Measurements from ENCODE around the gene FAM131C.
"Not testable (repeated sequence)": the region's sequence is repeated elsewhere in the genome, so short reads cannot be mapped to it uniquely, and the experiment has no call there.

FAM131C gene

DNA sequence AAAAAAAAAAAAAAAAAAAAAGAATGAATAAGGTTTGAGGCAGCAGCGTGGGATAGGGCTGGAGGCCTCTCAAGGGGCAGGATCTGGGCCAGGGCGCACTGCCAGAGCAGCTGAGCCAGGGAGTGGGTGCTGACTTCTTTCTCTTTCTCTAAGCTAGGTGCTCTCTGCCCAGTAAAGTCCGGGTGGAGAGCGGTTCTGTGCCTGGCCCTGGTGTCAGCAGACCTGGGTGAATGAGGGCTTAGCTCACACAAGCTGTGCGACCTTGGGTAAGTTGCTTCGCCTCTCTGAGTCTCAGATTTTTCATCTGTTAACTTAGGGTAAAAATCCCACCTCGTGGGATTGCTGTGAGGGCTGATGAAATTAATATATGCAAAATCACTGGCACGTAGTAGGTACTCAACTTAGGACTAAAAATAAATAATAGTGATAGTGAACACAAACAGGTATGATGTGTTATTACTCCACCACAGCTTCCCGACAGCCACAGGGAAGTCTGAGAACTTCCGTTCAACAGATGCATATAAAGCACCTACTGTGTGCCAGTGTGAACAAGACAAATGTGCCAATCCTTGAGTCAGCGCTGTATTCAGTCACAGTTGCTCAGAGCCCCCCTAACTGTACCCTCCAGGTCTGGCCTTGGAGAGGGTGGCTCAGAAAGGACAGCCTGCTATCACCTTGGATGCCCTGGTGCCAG, 2.0 kb upstream of the FAM131C start:
- DNase-seq: no peak

DNA sequence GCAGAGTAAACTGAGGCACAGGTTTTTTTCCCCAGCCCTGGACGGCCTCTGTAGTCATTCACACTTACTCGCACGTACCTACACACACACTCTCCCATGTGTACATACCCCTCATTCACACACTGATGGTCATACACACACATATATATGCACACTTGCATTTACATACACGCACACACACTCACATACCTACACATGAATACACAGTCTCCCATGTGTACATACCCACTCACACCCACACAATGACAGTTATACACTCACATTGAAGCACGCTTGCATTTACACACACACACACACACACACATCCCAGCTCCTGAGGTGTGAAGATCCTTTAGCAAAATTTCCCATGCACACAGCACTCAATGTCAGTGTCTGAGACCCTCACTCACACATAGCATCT, 766 bp upstream of the FAM131C start:
- no peak for DNase-seq

DNA sequence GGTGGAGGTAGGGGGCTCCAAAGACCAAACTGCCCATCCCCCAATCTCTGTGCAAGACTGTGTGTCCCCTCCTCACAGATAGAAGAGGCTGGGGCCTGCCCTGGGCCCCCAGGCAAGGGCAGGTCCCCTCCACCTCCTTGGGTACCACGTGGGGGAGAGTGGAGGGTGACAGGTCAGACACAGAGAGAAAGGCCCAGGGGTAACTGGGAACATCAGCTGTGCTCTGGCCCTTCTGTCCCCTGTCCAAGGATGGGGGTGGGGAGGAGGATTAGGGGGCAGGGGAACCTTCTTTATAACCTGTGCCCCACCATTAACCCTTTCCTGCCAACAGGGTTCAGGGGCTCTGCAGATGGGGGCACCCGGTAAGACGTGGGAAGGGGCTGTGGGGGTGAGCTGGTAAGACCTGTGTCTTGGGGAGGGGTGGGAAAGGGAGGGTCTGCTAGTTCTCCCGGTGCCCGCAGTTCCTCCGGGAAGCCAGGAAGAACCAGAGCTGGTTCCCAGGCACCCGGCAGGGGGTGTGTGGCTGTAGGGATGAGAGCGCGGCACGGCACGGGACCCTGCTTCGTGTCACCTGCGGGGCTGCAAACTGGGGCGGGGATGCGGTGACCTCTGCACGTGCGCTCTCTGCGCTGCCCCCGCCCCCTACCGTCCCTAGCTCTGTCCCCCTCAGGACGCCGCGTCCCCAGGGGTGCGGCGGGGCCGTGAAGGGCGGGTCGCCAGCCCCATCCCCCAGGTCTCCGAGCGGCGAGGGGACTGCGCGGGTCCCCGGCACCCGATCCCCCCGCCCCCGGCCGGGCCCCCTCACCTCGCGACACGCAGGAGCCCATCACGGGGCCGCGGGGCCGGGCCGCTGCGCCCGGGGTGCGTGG, 601 bp downstream of the FAM131C start:
- no peak for DNase-seq

DNA sequence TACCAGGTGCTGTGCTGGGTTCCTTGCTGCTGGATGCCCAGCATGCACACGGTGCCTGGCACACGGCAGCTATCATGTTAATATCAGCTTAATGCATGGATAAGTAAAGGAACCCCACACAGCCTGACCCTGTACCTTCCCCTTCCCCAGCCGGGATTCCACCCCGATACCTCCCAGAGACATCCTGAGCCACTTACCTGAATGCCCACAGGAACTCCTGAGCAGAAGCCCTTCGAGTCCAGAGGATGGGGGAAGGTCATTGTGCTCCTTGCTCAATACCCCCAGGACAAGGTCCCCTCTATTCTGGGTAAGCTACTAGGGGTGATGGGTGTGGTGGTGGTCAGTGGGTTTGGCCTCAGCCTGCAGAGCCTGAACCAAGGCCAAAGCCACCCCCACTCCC, 1.4 kb downstream of the FAM131C start:
- no peak for DNase-seq

DNA sequence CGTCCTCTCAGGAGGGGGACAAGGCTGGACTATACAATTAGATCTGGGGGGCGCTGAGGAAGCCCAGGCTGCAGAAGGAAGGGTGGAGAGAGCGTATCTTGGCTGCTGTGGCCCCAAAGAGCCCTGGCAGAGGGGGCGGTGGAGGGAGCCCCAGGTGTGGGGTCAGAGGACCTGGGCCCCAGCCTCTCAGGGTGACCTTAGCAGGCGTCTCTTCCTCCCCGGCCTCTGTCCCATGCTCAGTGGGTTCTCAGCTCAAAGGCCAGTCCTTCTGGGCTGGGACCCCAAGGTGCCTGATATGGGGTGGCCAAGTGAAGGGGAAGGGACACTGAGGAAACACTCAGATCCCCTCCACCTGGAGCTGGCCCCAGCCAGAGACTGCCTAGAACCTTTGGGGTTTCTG, 1.8 kb downstream of the FAM131C start:
- no peak for DNase-seq

DNA sequence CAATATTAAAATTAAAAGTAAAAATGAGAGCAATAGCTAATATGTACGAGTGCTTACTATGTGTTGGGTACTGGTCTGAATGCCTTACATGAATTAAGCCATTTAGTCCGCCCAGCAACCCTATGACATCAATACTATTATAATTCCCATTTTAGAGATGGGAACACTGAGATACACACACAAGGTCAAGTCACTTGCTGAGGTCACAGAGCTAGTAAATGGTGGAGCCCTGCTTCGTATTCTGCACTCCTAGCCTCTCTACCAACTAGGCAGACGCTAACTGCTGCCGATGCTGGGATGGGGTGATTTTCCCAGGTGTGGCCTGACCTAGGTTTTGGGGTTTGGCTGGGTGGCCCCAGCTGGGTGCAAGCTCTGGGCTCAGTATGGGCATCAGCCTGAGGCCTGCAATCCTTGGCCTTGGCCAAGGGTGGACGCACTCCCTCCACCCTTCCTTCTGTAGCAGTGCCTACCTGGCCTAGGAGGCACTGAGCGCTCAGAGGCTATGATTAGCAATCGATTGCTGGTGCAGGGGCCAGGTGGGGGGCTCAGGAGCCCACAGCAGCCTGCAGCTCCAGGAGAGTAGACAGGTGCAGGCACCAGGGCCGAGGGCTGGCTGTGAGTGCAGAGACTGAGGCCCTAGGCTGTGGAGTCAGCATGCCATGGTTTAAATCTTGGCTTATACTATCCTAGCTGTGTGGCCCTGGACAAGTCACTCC, 2.7 kb downstream of the FAM131C start:
- DNase-seq: no peak

DNA sequence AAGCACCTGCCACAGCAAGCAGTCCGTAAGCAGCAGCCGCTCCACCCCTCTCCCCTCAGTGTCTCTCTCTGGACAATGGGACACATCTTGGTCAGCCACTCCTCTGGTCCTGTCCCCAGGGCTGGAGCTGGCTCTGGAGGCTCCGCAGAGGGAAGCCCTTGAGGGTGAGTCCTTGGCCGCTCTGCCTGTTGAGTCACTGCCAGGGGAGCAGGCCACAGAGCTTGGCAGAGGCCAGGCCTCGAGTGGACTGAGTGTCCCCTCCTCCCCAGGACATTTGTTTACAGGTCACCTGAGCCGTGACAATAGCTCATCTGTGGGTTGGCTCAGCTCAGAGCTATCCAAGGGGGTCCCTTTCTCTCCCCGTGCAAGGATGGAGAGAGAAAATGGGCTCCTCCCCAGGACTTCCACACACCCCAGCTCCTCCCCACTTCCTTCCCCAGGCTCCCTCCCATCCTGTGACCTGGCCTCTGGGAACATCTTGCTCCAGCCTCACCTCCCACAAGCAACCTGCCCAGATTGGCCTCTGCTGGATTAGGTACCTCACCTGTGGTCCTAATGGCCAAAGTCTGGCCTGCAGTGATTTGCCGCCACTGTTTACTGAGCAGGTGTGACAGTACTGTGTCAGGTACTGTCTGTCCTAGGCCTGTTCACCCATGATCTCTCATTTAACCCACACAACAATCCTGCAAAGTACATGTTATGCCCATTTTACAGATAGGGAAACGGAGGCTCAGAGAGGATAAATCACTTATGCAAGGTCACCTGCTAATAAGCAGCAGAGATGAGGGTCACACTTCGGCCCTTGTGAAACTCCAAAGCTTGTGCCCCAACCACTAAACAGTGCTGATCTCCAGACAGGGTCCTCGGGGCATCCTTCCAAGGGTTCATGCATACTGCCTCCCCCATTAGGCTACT, 4.8 kb downstream of the FAM131C start:
- no peak for DNase-seq

DNA sequence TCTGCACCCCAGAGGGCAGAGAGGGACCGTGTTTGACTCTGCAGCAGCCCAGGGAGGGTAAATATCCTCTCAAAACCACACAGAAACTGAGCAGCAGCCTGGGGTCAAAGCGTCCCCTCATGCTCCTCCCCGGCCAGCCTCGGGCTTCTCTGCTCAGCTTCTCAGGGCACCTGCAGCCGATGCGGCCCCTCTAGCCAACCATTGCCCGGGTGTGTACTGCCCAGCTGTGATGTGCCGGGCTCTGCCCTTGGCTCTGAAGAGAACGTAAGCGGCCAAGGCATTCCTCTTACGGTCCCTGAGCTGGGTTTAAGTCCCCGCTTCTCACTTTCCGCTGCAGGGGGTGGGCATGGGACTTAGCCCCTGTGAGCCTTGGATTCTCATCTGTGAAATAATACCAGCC, 5.5 kb downstream of the FAM131C start:
- DNase-seq: no peak

DNA sequence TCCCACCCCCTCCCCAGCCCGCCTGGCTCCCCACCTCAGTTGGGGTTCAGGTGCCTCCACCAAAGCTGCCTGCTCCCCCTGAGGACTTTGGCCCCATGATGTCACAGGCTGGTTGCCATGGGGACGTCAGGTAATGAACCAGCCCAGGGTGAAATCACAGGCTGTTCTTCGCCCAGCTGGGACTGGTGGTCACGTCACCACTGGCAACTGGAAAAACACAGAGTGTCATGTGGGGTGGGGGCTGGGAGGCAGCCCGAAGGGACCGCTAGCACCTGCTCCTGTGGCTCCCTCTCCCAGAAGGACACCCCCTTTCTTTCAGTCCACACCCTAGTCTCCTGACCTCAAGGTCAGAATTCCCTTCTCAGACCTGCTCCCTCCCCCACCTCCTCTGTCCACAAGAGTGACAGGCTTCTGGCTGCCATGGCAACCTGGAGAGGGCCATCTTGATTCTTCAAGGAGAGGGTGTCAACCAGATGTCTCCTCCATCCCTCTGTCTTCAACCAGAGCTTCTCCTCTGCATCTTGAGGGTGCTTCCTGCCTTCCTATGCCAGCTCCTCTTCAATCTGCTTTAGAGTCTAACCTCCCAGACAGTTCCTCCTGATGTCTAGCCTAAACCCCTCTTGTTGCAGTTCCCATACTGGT, 6.2 kb downstream of the FAM131C start:
- DNase-seq: no peak

DNA sequence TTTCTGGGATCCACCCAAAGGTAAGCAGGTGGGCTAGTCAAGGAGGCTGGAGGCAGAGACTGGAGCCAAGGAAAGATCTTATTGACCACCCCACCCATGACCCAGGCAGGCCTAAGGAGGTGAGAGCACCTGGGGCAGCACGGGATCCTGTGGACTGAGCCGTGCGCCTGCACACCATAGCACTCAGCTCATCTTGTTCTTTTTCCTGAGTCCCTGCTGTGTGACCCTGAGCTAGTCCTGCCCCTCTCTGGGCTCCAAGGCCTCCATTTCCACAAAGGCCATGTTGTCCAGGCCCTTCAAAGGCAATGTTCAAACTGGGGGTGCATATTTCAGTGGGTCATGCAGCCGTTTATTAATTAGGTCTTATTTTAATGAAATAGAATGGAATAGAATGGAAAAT, 7.2 kb downstream of the FAM131C start:
- no peak for DNase-seq

DNA sequence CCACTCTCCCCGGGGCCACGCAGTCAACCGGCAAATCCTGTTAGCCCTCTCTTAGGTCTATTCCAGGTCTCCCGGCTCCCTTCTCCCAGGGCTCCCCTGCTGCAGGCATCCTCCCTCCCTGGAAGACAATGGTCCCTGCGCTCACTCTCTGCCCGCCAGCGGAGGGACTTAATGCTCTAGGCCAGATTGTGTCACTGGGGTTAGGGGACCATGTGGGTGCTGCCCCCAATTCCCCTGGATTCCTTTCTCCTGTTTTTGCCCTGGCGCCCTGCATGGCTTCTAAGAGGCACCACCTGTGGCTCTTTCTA, 8.2 kb downstream of the FAM131C start:
- DNase-seq: no peak

DNA sequence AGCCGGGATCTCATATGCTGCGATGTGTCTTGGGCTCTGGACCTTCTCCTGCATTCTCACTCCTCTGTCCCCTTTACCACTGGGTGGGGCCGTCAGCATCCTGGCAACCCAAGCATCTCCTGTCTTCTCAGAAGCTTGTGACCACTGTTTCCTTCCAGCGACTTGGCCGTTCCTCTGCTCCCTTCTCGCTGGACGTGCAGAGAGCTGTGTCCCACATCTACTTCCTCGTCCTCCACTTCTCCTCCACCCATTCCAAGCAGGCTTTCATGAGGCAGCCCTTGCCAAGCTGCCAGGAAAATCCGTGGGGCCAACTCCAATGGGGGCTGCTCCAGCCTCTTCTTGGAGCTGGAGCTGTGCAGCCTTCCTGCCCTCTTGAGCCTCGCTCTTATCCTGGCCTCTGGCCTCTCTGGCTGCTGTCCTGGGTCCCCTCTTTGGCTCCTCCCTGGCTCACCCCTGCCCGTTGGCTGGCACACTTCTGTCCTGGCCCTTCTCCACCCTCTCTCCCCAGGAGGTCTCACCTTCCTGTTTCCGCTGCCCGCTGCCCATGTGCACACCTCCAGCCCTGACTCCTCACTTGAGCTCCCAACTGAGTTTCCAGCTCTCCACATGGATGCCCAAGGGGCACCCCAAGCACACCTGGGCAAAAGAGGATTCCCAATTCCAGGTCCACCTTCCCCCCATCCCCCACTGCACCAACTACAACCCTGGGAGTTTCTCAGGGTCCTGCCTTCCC, 8.7 kb downstream of the FAM131C start:
- DNase-seq: no peak

DNA sequence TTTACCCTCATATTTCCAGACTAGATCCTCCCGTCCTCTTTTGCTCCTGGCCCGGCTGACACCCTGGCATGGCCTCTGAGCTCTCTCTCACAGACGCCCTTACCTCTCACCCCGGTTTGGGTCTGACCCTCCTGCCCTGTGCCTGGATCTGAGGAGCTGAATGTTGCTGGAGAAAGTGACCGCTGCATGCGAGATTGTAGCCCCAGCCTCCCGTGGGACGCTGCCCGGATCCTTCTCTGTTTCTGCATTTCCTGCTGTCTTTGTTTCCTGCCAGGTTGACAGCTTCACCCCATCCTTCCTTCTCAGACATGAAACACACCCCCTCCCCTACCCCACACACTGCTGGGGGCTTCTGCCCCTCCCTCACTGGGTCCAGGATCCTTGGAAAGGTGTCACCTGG, 9.5 kb downstream of the FAM131C start:
- DNase-seq: no peak

DNA sequence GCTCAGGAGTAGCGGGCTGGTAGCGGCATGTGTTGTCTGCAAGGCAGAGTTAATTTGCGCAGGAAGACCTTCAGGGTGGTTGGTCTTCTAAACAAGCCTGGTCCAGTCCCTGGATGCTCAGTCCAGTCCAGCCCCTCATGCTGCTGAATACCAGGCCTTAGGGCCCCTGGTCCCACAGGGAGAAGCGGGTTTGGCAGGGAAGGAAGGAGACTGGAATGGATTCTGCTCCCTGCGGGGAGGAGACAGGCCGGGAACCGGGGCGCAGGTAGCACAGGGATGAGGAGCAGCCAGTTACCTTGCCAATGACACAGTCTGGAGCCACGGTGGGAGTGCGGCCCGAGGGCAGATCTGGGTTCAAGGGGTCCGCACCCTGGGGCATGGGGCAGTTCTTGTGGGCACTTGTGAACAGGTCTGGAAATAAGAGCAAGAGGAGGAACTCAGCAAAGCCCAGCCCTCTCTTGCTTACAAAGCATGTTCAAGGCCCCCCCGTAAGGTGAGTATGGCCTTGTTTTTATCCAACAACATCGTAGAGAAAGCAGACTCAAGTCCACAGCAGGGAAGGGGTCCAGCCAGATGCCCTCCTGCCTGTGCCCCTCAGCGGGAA, 10.1 kb downstream of the FAM131C start:
- no peak for DNase-seq

DNA sequence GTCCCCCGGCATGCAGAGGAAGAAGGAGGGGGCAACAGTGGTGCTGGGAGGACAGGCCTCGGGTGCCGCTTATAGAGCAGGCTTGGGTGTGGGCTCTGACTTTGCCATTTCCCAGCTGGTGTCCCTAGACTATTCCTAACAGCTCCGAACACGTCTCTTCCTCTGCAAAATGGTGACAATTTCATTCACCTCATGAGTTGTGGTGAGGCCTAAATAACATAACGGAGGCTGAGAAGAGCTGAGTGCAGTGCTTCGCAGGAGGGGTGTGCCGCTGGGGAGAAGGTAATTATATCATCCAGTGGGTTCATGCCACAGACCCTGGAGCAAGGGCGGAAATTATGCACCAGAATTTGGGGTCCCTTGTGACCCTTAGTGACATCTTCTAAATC, 10.8 kb downstream of the FAM131C start:
- DNase-seq: not testable (repeated sequence)

DNA sequence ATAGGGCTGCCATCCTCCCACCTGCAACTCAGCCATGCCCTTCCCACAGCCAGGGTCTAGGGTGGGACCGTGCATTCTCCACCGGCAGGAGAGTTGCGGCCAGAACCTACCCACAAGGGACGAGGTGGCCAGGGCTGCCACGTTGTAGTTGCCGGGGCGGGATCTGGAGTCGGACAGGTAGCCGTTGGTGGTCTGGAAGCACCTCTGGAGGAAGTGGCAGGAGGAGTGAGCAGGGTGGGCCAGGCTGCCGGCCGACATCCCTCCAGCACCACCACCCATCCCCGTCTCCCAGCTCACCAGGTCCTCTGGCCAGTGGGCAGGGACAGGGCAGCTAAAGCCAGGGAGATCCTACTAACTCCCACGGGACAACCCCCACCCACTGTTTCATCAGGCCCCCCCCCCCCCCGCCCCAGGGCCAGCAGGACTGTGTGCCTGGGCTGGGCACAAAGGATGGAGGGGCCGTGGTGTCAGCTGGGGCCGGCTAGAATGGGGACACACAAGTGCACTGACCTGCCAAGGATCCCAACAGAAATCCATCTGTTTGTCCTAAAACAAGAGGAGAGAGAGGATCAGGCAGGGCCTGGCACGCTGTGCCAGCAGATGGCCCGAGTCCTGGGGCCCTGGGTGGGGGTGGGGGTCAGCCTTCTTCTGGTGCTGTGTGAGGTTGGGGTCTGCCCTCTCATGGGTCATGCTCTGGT, 11.3 kb downstream of the FAM131C start:
- not testable (repeated sequence) for DNase-seq

DNA sequence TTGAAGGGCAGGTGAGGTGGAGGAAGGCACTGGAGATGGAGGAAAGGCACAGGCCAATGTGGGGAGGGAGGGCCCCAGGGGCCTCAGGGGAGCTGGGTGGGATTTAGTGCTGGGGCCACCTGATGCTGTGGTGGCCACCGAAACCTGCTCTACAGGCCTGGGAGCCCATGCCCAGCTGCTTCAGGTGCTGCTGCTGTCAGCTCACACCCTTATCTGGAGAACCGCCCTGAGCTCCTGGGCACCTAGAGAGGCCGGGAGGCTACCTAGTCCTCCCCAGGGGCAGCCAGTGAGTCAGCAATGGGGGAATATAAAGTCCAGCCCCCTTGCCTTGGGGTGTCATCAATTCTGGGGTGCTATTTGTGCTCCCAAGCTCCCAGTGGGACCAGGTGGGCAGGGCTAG, 12.2 kb downstream of the FAM131C start:
- no peak for DNase-seq

DNA sequence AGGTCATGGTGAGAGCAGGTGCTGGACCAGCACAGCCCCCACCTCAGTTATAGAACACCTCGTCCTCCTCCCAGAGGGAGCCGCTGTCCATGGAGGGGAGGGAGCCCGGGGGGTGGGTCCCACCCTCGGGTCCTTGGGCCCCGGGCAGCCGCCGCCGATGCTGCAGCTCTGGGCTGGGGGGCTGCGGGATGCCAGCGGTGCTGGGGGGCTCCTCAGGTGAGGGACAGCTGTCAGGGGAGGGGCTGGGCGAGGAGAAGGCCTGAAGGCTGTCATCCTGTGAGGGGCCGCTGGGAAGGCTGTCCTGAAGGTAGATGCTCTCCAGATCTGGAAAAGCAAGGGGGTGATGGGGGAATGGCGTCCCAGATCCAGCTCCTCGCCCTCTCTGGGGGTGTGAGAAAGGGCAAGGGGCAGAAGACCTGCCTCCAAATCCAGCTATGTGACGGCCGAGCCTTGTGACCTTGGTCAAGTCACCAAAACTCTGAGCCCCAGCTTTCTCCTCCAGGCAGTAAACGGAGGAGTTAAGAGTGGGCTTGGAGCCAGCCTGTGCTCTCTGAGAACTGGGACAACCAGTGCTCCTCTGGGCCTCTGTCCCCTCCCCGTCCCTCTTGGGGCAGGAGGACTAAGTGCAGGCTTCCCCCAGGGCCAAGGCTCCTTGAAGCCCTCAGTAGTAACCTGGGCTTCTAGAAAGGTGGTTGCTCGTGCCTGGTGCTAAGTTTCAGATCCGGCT, 14.9 kb downstream of the FAM131C start:
- not testable (repeated sequence) for DNase-seq

DNA sequence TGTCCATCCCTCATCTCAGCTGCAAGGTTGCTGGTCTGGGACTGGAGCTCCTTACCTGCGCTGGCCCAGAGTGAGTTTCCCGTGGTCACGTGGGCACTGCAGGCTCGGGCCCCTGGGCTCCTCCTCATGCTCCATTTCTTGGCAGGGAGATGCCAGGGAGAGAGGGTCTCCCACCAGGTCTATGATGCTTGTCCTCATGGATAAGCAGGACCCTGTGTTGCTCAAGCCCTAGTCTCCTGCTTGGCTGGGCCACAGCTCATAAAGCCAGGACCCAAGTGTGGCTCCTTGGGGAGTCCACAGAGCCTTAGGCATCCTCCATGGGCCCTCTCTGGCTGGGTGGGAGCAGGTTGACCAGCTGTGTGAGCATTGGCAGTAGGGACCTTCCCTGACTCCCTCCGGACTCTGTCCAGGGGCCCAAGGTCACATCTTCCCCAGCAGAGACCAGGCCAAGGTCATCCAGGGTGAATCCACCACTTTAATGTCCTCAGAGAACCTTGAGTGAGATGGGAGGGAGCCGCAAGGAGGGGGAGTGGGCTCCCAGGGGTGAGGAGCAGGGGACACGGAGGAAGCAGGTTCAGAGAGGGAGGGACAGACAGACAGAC, 16.0 kb downstream of the FAM131C start:
- not testable (repeated sequence) for DNase-seq
